GM19023 (cell line): ENCODE results near the gene LYPD6.
"Not testable (repeated sequence)": the region's sequence is repeated elsewhere in the genome, so short reads cannot be mapped to it uniquely, and the experiment has no call there.

Experiments used
- ATAC-seq: cut with Tn5 transposase; IDR thresholded peaks from one replicate; pipeline ENCODE4 v1.9.1; 2021; ENCODE audit warnings: mild to moderate bottlenecking, moderate library complexity; ENCODE audit not compliant: unreplicated experiment

LYPD6 gene

DNA sequence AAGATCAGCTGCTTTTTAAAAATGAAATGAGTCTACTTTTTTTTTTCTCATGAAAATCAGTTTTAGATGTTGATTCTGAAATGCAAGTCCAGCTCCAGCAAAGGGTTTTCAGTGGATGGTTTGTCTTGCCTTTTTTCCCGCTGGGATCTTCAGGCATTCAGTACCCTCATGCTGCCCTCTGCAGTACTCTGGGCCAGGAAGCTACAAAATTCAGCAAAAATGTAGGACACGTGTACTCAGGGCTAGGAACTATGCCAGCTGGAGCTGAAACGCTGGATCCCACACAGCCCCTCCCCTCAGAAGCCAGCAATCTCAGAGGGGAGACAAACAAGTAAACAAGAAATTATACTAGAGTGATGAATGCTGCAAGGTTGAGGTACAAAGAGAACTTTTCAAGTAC, 159.9 kb downstream of the LYPD6 start:
- no peak for ATAC-seq

GRCh38 chr2:149492923-149493322, 162.5 kb downstream of the LYPD6 start:
- no peak for ATAC-seq

- ATAC-seq, result not testable (repeated sequence)
These were observed 168.8 kb downstream of the LYPD6 start for GRCh38 chr2:149499204-149499603.

- ATAC-seq, result not testable (repeated sequence)
These were observed 176.4 kb downstream of the LYPD6 start for GRCh38 chr2:149506808-149507207.

DNA sequence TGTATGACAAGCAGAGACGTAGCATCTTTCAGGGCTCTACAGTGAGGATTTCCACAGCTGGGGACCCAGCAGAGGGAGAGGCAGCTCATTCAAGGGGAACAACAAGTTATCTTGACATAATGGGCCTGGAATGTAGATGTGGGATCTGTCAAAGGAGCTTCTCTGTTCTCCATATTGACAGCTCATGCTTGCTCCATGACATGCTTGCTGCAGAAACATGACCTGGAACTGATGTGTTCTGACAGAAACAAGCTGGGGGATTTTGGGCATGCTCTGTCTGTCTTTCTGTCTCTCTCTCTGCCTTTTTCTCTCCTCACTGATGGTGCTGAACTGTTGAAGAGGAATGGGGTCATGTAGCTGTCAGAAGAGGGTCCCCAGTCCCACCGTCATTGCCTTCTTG, 177.6 kb downstream of the LYPD6 start:
- ATAC-seq, result no peak

- ATAC-seq, result no peak
These were observed 183.1 kb downstream of the LYPD6 start for GRCh38 chr2:149513461-149513860.
